ENCODE results near the gene LRRC46. TPM values are rescaled to one million over a fixed set of nuclear protein-coding genes. Genes with fewer than 3 reads are reported as not detected.
A peak's percentile ranks its signal among the peaks of the same experiment; 100 is the strongest.

The LRRC46 gene
- total RNA-seq, 1 donor from 2014 or later = 1.1 TPM

- peaks cover 8% of the 10 kb centered on the region for H3K27me3 ChIP-seq
- H3K4me3 ChIP-seq = no peak overlapping the region
- peaks cover 13% of the 10 kb centered on the region for H3K4me1 ChIP-seq
- intact Hi-C loops (cut with DNase I) = no loop called here
- DNase-seq = no peak
- no peak overlapping the region for H3K27ac ChIP-seq
- no peaks in the 10 kb centered on the region for H3K36me3 ChIP-seq
- no peak for ATAC-seq
- no peaks in the 10 kb centered on the region for H3K9me3 ChIP-seq
- TF ChIP-seq, protein P1, sequence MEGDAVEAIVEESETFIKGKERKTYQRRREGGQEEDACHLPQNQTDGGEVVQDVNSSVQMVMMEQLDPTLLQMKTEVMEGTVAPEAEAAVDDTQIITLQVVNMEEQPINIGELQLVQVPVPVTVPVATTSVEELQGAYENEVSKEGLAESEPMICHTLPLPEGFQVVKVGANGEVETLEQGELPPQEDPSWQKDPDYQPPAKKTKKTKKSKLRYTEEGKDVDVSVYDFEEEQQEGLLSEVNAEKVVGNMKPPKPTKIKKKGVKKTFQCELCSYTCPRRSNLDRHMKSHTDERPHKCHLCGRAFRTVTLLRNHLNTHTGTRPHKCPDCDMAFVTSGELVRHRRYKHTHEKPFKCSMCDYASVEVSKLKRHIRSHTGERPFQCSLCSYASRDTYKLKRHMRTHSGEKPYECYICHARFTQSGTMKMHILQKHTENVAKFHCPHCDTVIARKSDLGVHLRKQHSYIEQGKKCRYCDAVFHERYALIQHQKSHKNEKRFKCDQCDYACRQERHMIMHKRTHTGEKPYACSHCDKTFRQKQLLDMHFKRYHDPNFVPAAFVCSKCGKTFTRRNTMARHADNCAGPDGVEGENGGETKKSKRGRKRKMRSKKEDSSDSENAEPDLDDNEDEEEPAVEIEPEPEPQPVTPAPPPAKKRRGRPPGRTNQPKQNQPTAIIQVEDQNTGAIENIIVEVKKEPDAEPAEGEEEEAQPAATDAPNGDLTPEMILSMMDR (IDR thresholded peaks at IDR 0.05) = no peak
These were observed 46.9 kb downstream of the LRRC46 start for GRCh38 chr17:47878203-47879027.

DNA sequence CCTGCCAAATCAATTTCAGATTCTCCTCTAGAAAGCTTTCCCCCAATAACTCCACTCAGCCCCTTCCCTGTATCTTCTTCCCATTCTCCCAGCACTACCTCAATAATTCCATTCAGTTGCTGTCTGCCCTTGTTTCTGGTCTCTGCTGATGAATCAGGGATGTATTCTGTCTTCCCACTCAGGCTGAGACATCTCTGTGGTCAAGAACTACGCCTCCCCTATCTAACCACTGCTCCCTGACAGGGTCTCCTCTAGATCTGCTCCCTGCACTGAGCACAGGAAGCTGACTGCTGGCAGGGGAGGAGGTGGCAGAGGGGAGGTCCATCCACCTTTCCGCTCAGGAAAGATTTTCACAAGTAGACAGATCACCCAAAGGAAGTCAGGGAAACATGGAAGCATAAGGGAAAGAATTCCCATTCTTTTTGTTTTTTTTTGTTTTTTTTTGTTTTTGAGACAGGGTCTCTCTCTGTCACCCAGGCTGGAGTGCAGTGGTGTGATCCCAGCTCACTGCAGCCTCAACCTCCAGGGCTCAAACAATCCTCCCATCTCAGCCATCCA, 47.6 kb downstream of the LRRC46 start:
- TF ChIP-seq, protein P1 (IDR thresholded peaks at IDR 0.05) = no peak
- H3K9me3 ChIP-seq = no peaks in the 10 kb centered on the region
- no peak overlapping the region for H3K27ac ChIP-seq
- DNase-seq (no peak), ATAC-seq (no peak)
- H3K4me3 ChIP-seq = no peak overlapping the region
- peaks cover 7% of the 10 kb centered on the region for H3K27me3 ChIP-seq
- no peaks in the 10 kb centered on the region for H3K36me3 ChIP-seq
- intact Hi-C loops (cut with DNase I) = no loop called here
- peaks cover 17% of the 10 kb centered on the region for H3K4me1 ChIP-seq

- TF ChIP-seq, protein P1 (IDR thresholded peaks at IDR 0.05) = no peak
- no peak overlapping the region for H3K4me3 ChIP-seq
- peaks cover 21% of the 10 kb centered on the region for H3K4me1 ChIP-seq
- no peaks in the 10 kb centered on the region for H3K36me3 ChIP-seq
- H3K27me3 ChIP-seq = no peaks in the 10 kb centered on the region
- ATAC-seq (no peak), DNase-seq (no peak)
- H3K9me3 ChIP-seq = no peaks in the 10 kb centered on the region
- intact Hi-C loops (cut with DNase I) = no loop called here
- H3K27ac ChIP-seq = no peak overlapping the region
These were observed 48.4 kb downstream of the LRRC46 start for GRCh38 chr17:47879776-47880454.

GRCh38 chr17:47882247-47882646, 50.8 kb downstream of the LRRC46 start:
- ATAC-seq = peak; percentile 61
- Histone ChIP-seq H3K27me3 (no peaks in the 10 kb centered on the region), H3K9me3 (no peaks in the 10 kb centered on the region), H3K4me3 (peak overlapping the region; percentile 26), H3K27ac (peak overlapping the region; percentile 70), H3K36me3 (no peaks in the 10 kb centered on the region), H3K4me1 (peaks cover 21% of the 10 kb centered on the region)
- intact Hi-C loops (cut with DNase I) = no loop called here
- no peak for DNase-seq
- TF ChIP-seq, protein P1 (IDR thresholded peaks at IDR 0.05) = no peak

DNA sequence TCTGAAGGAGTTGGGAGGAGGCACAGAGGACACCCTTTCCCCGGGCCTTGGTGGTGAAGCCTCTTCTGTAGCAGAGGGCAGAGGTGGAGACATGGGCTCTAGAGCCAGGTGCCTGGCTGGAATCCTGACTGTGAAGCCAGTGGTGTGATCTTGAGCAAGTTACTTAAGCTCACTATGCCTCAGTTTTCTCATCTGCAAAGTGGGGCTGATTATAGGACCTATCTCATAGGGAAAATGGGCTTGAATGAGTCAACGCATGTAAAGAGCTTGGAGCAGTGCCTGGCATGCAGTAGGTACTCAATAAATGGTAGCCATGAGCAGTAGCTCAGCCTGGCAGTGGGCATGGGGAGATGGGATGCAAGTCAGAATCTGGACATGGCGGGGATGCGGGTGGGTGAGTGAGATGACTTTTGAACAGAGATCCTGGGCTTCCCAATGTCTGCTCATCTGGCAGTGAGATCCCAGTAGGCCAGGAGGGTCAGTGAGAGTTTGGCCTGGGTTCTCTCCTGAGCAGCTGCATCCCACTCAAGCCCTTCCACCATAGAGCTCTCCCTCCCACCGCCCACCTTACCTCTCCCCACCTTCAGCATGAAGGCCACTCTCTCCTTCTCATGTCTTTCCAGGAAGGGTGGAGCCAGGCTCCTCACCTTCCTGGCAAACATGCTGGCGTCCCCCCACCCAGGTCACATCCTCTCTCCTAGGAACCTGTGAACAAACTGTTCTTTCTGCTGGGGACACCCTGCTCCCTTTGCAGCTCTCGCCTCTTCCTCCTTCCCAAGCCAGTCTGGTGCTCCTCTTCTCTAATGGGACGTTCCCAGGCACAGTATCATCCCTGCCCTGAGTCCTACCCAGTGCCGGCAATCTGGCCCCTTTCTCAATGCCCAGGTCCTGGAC, 51.5 kb downstream of the LRRC46 start:
- H3K36me3 ChIP-seq = no peaks in the 10 kb centered on the region
- TF ChIP-seq, protein P1 (IDR thresholded peaks at IDR 0.05) = no peak
- DNase-seq (no peak), ATAC-seq (no peak)
- intact Hi-C loops (cut with DNase I) = no loop called here
- no peaks in the 10 kb centered on the region for H3K9me3 ChIP-seq
- peak overlapping the region; percentile 70 for H3K27ac ChIP-seq
- H3K4me3 ChIP-seq = peak overlapping the region; percentile 26
- peaks cover 21% of the 10 kb centered on the region for H3K4me1 ChIP-seq
- no peaks in the 10 kb centered on the region for H3K27me3 ChIP-seq
